Measurements from ENCODE around the gene DNAJA3. TPM values are rescaled to one million over a fixed set of nuclear protein-coding genes. Genes with fewer than 3 reads are reported as not detected.
A peak's percentile ranks its signal among the peaks of the same experiment; 100 is the strongest.

DNAJA3 gene
- total RNA-seq, 1 donor from 2014 or later, result 41.0 TPM

DNA sequence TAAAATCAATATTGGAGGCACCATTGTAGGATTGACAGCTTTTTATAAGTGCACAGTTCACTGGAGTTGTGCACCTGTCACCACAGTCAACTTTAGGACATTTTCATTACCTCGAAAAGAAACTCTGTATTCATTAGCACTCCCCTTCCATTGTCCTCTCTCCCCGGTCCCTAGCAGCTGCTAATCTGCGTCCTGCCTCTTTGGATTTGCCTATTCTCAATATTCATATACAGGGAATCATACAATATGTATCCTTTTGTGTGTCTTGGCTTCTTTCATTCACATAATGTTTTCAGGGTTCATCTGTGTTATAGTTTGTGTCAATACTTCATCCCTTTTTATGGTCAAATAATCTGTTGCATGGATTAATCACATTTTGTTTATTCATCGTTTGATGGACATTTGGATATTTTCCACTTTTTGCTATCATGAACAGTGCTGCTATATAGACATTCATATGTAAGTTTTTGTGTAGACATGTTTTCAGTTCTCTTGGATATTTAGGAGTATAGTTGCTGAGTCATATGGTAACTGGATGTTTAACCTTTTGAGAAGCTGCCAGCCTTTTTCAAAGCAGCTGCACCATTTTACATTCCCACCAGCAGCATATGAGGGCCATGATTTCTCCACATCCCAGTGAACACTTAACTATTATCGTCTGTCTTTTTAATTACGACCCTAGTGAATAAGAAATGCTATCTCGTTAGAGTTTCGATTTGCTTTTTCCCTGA is 9.8 kb downstream of the DNAJA3 start:
- DNase-seq, result no peak

DNA sequence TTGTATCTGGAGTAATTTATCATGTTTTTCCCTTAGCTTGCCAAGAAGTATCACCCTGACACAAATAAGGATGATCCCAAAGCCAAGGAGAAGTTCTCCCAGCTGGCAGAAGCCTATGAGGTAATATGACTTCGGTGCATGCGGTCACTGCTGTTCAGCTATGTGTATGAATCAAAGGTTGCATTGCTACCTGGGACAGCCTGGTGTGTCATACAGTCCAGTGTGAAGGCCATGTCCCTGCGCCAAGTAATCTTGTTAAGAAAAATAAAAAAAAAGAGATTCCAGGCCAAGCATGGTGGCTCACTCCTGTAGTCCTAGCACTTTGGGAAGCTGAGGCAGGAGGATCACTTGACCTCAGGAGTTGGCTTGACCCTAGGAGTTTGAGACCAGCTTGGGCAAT is 11.7 kb downstream of the DNAJA3 start:
- DNase-seq, result no peak

DNA sequence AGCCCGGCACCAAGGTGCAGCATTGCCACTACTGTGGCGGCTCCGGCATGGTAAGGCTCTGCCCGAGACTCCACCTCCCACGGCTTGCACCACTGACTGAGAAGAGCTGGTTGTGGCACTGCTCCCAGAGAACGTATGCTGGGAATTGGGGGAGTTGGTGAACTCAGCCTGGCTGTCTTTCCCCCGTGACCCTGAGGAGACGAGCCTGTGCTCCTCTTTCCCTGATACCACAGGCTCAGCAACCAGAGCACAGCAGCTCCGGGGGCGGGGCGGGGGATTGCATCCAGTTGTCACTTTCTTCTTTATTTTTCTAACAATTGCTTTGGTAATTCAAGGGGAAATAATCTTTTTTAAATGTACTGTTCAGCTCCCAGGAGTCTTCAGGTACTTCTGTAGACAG is 16.7 kb downstream of the DNAJA3 start:
- DNase-seq, result no peak

DNA sequence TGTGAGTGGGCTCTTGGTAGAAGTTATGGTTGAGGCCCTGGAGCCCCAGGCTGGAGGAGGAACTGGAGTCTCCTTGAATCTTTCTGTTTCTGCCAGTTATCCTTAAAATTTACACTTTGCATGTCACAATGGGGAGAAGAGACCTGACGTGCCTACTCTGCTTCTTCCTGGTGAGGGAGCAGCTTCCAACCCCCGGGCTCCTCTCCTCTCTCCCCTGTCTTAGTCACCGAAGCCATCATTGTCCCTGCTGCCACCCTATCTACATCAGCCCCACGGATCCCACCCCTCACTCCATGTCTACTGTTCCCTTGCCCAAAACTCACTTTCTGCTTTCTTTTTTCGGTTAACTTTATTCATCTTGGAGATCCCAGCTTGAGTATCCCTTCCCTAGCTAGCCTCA is 17.6 kb downstream of the DNAJA3 start:
- DNase-seq, result no peak

DNA sequence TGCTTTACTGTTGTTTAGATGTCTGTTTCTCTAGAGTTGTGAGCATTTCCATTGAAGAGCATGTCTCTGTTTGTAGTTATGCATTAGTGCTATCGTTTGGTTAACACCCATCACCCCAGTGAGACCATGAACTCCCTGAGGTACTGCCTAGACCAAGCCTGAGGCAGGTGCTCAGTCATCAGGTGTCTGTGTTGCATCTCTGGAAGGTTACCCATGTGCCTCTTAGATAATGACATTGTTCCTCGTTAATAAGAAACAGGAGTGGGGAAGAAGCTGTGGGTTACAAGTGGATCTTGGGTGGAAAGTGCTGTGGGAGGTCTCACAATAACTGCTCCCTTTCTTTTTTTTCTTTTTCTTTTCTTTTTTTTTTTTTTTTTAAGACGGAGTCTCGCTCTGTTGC is 18.3 kb downstream of the DNAJA3 start:
- DNase-seq, result no peak

DNA sequence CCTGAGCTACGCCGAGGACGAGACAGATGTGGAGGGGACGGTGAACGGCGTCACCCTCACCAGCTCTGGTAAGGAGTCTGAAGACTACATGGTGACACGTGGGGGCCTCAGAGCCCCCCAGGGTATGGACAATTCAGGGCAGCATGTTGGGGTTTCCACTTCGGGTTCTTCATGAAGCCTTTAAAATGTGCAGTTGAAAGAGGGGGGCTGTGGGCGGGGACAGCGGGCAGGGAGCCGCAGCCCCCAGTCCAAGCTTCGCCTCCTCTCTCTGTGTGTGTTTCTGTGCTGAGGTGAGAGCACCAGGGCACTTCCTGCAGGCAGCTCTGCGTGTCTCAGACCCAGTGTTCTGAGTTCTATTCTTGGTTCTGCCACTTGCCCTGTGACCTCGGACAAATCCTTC is 24.8 kb downstream of the DNAJA3 start:
- no peak for DNase-seq

DNA sequence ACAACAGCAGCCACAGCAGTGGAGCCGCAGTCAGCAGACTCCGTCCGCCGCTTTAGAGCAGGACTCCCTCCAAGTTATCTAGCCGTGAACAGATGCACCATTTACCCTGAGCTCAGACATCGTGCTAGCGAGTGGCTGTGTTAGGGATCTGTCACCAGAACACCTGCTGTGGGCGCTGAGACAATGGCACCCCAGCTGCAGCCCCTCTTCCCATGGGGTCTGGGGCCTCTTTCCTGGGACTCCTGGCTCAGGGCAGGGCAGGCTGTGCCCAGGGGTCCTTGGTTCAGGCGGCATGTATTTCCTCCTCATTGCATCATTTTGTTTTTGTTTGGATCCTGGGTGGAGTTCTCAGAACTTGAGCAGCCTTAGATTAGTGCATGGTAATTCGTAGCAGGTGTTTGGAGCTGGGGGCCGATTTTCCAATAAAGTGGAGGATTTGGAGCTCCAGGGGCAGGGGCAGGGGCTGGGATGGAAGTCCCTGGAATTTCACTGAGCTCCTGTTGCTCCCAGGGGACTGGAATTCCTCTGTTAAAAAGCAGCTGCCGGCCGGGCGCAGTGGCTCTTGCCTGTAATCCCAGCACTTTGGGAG is 25.4 kb downstream of the DNAJA3 start:
- DNase-seq, result no peak

DNA sequence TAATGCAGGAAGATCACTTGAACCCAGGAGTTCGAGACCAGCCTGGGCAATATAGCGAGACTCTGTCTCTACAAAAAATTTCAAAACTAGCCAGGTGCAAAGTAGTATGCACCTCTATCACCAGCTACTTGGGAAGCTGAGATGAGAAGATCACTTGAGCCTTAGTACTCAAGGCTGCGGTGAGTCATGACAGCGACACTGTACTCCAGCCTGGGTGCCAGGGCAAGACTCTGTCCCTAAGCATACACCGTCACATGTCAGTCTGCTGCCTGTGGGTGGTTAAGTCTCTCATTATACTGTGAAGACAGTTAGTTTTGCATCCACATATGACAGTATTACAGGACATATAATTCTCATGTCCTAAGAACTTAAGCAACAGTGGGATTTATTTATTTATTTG is 27.0 kb downstream of the DNAJA3 start:
- no peak for DNase-seq

DNA sequence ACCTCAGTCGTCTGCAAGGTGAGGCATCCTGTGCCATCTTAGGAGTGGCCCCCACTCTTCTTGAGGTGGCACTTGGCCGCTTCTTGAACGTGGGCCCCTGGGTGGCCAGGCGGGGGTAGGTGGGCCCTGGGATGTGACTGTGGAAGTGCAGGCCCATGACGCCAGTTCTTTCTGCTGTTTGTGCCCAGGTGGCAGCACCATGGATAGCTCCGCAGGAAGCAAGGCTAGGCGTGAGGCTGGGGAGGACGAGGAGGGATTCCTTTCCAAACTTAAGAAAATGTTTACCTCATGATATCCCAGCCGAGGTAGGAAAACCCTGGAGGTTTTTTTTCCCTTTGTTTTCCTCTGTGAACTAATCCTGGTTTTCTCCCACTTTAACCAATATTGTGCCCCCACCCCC is 29.0 kb downstream of the DNAJA3 start:
- peak; percentile 26 for DNase-seq

DNA sequence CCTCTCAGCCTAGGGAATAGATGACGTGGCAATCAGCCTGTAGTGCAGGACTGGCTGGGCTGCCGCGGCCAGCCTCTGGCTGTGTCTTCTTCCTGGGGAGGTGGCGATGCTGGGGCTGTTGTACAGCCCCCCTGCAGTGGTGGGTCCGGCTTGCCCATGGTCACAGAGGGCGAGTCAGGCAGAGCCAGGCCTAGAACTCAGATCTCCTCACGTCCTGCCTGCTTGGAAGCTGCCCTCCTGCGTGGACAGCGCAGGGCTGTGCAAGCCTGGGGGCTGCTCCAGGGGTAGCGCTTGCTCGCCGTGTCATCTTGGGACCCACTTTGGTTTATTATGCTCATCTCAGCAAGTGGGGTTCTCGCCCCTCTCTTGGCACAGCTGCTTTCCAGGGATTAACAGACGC is 29.4 kb downstream of the DNAJA3 start:
- no peak for DNase-seq

DNA sequence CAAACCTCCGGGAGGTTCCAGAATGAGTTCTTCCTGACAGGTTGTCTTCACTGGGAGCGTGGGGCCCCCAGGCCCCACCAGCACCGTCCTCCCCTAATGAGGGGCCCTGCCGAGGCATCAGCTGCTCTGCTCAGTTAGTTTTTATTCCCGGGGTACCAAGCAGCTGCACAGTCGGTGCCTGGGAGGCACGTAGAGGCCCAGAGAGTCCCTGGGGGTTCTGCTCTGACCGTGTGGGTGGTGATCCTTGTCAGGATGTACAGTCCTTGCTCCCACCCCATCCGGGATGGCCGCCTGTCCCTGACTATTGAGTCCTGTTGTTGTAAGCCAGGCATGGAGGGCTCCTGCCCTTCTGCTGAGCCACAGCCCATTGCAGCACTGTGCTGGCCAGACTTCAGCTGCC is 30.3 kb downstream of the DNAJA3 start:
- no peak for DNase-seq

DNA sequence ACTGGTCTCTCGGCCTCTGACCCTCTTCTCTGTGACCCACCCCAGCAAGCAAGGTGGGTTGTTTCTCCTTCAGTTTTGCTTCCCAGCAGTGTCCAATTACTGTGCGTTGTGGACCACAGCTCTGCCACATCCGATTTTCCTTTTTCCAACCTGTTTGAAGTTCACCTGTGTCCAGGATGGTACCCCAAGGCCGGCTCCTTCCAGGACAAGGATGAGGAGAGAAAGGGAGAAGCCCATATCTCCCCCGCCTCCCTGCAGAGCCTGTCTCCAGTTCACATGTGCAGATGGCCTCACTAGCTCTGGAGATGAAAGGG is 35.2 kb downstream of the DNAJA3 start:
- no peak for DNase-seq

DNA sequence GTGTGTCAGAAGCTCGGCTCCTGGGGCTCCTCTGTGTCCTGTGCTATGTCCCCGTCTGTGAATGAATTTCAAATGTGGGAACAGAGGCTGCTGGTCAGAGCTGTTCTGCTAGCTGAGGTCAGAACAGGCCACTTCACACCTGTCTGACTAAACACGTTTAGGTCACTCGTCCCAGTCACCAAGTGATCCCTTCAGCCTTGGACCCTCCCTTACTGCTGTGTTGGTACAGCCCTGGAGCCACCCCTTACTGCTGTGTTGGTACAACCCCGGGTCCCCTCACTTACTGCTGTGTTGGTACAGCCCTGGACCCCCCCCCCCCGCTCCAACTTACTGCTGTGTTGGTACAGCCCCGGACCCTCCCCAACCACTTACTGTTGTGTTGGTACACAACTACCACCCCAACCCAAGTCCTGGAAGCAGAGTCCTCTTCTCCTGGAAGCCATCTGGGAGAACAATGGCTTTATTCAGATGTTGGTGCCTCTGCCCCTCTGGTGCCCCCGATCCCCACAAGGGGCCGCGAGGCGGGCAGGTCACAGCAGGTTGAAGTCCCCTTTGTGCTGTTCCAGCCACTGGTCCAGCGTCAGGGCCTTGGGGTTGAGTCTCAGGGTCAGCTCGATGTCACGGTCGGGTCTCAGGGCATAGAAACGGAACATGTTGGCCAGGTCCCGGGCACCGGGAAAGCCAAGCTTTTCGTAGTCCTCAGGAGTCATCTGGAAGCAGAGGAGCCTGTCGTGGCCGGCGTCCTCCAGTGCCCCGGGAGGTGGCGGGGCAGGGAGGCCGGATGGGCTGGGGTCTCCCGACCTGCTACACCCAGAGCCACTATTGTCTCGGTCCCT is 35.8 kb downstream of the DNAJA3 start:
- no peak for DNase-seq

DNA sequence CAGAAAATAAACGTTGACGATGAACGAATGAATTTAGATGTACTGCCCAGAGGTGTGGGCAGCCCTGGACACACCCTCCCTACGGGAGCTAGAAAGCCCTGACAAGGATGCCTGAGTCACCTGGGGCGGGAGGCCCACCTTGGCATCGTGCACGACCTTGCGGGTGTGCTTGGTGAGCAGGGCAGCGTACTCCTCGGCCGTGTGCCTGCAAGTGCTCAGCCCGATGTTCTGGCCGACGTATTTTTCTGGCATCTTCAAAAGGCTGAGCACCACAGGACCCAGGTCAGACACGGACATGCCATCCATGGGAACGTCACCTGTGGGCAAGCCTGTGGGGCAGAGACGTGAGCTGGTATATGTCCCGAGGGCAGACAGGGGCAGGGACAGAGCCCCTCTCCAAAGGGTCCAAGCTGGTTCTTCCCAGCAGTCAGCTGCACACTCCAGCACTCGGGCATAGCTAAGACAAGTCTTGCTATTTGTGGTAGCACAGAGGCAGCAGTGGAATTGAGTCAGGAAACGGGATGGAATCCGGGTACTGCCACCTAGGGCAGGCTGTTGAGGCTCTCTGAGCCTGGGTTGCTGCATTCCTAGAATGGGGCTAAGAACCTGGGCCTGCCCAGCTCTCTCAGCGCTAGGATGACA is 38.0 kb downstream of the DNAJA3 start:
- DNase-seq, result no peak

DNA sequence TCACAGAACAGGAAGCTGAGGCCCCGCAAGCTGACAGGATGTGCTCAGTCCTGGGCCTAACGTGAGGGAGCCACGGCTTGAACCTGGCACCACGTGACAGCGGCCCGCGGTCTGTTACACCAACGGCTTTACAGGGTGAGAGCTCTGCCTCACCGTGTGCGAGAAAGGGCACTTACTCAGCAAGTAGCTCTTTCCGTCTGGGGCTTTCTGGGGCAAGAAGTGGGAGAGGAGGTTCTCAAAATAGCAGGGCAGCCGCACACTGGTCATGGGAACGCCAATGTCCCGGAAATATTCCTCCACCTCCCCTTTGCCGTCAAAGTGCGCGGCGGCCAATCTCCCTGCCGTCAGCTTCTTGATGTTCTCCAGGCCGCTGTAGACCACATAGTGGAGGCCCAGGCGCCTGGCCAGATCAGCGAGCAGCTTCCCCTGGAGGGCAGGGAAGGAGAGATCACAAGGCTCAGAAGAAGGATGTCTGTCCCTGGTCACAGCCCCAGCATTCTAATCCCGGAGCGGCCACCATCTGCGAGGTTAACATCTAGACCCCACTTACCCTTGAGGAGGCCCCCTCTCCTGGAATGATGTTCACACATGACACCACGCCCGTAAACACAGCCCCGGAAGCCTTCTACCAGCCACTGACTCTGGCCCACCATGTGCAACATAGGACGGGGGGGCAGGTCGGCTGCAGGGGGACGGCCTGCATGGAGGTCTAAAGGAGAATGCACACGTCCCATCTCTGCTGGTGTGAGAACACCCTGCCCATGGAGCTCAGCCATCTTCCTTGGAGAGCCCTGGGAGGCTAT is 40.5 kb downstream of the DNAJA3 start:
- DNase-seq, result no peak

DNA sequence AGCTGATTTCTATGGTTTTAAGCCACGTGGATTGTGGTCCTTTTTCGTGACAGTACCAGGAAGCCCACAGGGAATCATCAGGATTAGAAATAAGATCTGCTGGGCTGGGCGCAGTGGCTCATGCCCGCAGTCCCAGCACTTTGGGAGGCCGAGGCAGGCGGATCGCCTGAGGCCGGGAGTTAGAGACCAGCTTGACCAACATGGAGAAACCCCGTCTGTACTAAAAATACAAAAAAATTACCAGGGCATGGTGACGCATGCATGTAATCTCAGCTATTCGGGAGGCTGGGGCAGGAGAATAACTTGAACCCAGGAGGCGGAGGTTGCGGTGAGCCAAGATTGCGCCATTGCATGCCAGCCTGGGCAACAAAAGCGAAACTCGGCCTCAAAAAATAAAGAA is 42.2 kb downstream of the DNAJA3 start:
- no peak for DNase-seq

DNA sequence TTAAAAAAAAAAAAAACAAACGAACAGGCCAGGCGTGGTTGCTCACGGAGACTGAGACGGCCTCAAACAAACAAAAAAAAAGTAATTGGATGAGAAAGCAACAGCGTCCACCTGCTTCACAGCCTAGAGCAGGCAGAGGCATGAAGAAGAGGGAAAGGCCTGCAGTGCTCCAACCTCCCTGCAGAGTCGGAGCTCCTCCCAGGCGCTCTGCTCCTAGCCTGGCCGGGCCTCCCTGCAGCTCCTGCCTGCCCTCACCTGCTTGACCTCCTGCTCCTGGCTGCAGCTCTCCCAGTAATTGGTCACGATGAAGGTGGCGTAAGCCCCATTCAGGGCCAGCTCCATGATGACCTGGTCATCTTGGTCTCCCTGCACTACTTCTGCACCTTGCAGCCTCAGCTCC is 43.3 kb downstream of the DNAJA3 start:
- no peak for DNase-seq

DNA sequence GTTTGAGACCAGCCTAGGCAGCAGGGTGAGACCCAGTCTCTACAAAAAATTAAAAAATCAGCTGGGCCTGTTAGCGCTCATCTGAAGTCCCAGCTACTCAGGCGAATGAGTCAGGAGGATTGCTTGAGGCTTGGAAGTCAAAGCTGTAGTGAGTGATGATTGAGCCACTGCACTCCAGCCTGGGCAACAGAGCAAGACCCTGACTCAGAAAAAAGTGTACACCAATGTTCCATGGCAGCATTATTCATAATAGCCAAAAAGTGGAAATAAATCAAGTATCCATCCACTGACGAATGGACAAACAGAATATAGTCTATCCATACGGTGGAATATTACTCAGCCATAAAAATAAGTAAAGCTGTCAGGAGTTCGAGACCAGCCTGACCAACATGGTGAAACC is 46.2 kb downstream of the DNAJA3 start:
- no peak for DNase-seq

DNA sequence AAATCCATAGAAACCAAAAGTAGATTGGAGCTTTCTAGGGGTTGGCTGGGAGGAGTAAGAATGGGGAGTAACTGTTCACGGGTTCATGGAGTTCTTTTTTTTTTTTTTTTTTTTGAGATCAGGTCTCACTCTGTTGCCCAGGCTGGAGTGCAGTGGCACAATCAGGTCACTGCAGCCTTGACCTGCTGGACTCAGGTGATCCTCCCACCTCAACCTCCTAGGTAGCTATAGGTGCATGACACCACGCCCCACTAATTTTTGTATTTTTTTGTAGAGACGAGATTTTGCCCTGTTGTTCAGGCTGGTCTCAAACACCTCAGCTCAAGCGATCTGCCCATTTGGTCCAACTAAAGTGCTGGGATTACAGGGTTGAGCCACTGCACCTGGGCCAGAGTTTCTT is 47.2 kb downstream of the DNAJA3 start:
- DNase-seq, result no peak

DNA sequence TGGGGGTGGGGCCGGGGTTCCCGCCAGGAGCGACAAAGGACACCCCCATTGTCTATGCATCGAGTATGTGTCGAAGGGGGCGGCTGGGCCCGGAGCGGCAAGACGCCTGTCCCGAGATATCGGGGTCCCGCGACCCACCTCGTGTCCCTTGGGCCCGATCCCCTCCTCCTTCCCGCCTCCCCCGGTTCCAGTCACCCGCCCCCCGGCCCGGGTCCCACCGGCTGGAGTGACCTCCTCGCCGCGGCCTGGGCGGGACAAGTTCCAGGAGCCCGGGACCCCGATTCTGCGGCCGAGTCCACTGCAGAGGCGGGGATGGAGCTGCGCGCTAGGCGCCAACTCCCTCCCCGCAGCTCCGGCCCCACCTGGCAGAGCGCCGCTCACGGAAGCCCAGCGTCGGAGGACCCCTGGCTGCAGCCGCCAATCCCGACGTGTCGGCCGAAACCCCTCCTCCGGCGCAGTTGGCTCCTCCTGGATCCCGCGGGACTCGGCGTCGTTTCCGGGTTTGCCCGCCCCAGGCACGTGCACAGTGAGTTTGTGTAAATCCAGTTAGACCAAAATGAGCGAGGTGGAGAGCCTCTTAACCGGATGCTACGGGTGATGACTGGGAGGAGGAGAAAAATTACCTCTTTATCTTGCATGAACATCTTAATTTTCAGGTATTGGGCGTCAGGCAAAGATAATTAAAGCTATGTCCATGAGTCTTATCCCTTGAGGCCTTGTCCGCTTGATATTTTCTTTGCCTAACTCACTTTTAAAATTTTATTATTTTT is 48.7 kb downstream of the DNAJA3 start, which contains the start of gene NMRAL1:
Gene NMRAL1 (minus strand): TSS at position 434 of the 770 bp plus-strand sequence. CDS start 493 bp downstream, outside the sequence.
- peak; percentile 95 for DNase-seq

DNA sequence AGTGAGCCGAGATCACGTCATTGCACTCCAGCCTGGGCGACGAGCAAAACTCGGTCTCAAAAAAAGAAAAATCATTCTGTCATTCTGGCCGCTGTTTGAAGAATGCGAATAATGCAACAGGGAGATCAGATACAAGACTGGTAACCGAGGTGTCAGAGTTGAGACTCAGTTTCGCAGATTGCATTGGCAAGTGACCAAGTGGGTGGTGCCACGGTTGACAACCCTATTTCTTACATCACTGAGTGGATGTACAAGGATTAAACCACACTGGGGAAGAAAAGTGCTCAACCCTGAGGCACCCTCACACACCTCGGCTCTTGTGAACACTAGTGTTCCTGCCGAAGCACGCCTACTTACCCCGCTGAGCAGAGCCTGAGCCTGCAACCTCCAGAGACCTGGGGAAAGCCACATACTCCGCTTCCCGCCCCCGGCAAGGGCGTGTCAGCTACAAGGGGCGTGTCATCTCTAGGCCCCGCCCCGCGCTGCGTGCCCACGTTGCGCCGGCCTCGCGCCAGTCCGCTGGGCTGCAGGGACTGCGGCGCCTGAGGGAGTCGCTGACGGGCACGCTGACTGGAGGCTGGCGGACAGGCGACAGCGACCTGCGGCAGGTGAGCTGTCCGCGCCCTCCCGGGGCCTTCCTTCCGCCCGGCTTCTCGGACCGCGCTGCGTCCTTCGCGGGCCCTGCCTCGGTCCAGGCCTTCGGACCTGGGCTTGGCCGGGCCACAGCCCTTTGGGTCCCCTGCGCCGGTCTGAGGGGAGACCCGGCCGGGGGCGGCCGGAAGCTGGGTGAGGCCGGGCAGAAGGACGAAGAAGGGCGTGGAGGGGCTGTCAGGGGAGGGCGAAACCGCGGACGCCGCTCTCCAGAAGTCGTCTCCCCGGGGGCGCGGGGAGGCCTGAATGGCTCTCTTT is 50.5 kb downstream of the DNAJA3 start, which contains the start of gene HMOX2:
Gene HMOX2 (plus strand): TSS at position 519 of the 909 bp plus-strand sequence. CDS start 29,127 bp downstream, outside the sequence.
- DNase-seq, result peak; percentile 96
